GM18511 (cell line): Measurements from ENCODE around the gene NMNAT1.
A peak's percentile ranks its signal among the peaks of the same experiment; 100 is the strongest.
"Not testable (repeated sequence)": the region's sequence is repeated elsewhere in the genome, so short reads cannot be mapped to it uniquely, and the experiment has no call there.

Experiments
- ATAC-seq: cut with Tn5 transposase; IDR thresholded peaks from one replicate; pipeline ENCODE4 v1.9.1; 2021; ENCODE audit warnings: mild to moderate bottlenecking, moderate library complexity; ENCODE audit not compliant: unreplicated experiment

Gene NMNAT1

DNA sequence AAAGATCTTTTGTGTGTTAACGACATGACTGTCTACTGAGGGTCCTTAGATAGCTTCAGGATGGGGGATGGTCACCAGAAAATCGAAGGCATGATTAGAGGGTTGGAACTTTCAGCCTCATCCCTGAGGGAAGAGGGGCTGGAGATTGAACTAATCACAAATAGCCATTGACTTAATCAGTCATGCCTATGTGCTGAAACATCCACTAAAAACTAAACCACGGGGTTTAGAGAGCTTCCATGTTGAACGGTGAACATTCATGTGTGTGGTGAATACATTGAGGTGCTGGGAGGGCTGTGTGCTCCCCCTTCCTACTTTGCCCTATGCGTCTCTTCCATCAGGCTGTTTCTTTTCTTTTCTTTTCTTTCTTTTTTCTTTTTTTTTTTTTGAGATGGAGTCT lies 70.7 kb downstream of the NMNAT1 start:
- no peak for ATAC-seq

DNA sequence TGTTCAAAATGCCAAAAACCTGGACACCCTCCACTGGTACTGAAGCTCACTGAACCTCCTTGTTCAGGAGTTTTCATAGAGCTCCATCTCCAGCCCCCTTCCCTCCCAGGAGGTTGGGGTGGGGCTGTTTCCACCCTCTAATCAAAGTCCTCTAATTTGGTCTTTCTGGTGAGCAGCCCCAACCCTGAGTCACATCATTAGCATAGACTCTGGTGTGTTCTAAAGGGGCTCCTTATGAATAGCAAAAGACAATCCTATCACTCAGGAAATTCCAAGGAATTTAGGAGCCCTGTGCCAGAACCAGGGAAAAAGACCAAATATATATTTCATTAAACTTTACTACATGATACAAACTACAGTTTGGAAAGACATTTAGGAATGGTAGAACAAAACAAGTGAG lies 76.3 kb downstream of the NMNAT1 start:
- no peak for ATAC-seq

DNA sequence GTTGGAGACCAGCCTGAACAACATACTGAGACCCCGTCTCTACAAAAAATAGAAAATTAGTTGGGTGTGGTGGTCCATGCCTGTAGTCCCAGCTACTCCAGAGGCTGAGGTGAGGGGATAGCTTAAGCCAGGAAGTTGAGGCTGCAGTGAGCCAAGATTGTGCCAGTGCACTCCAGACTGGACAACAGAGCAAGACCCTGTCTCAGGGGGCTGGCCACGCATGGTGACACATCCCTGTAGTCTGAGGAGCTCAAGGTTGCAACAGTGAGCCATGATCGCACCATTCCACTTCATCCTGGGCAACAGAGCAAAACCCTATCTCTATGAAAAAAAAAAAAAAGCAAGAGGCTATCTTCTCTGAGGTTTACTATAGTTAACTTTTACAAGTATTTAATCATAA lies 76.8 kb downstream of the NMNAT1 start:
- no peak for ATAC-seq

DNA sequence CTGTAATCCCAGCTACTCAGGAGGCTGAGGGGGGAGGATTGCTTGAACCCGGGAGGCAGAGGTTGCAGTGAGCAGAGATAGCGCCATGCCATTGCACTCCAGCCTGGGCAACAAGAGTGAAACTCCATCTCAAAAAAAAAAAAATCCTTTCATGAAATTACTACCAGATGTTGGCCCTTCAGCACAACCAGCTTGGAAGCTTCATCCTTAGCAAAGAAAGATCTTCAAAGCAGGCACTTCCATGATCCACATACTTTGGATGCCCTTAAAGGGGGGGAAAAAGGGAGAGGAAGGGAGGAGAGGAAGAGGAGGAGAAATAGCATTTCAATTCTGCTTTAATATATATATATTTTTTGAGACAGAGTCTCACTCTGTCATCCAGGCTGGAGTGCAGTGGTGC lies 77.4 kb downstream of the NMNAT1 start:
- ATAC-seq, result not testable (repeated sequence)

DNA sequence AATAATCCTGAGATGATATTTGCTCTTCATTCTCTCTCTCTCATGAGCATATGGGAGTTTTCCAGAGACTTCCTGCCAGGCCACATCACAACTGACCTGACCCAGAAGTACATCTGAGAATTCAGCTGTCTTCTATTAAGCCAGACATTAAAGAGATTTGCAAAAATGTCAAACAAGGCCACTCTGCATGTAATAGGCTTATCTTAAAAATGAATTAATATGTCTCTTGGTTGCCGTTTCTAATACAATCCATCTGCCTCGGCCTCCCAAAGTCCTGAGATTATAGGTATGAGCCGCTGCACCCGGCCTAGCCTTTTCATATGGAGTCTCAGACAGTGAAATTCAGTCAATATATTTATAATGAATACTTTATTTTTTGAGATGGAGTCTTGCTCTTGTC lies 78.7 kb downstream of the NMNAT1 start:
- ATAC-seq, result not testable (repeated sequence)

DNA sequence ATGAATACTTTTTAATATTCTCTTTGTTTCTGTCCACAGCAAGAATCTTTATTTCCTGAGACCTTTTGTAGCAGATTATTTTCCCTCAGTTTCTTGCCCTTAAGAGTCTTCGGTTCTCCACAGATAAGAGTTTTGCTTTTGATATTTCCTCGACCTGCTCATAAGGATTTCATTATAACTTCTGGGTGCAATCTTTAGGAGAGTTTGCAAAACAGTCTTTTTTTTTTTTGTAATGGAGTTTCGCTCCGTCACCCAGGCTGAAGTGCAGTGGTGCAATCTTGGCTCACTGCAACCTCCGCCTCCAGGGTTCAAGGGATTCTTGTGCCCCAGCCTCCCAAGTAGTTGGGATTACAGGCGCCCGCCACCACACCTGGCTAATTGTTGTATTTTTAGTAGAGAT lies 79.4 kb downstream of the NMNAT1 start:
- no peak for ATAC-seq

DNA sequence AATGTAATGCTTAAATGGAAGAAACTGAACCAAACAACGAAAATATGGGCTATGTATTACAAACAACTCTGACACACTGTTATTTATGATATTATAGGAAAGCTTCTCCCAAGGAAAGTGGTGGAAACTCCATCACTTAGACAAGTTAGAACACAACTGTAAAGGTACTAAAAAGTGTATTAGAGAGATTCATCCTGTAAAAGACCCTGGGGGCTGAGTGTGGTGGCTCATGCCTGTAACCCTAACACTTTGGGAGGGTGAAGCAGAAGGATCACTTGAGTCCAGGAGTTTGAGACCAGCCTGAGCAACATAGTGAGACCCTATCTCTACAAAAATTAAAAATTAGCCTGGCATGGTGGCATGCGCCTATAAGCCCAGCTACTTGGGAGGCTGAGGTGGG lies 82.1 kb downstream of the NMNAT1 start:
- no peak for ATAC-seq

DNA sequence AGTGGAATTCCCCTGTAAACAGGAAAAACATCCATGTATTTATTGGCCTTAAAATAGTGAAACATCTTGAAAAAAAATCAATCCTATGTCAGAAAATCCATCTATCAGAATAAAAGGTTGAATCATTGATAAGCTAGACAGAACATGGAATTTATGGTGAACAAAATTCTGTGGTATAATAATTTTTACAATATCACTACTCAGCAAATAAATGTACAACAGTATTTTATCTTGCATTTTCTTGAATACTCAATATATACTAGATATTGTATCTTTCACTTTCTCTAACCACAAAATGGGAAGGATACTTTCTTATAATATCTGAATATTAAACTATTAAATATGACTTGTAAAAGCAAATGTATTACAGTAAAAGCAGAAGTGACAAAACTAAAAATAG lies 83.8 kb downstream of the NMNAT1 start:
- ATAC-seq, result no peak

DNA sequence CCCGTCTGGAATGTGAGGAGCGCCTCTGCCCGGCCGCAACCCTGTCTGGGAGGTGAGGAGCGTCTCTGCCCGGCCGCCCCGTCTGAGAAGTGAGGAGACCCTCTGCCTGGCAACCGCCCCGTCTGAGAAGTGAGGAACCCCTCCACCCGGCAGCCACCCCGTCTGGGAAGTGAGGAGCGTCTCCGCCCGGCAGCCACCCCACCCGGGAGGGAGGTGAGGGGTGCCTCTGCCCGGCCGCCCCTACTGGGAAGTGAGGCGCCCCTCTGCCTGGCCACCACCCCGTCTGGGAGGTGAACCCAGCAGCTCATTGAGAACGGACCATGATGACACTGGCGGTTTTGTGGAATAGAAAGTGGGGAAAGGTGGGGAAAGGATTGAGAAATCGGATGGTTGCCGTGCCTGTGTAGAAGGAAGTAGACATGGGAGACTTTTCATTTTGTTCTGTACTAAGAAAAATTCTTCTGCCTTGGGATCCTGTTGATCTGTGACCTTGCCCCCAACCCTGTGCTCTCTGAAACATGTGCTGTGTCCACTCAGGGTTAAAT lies 85.8 kb downstream of the NMNAT1 start:
- not testable (repeated sequence) for ATAC-seq

DNA sequence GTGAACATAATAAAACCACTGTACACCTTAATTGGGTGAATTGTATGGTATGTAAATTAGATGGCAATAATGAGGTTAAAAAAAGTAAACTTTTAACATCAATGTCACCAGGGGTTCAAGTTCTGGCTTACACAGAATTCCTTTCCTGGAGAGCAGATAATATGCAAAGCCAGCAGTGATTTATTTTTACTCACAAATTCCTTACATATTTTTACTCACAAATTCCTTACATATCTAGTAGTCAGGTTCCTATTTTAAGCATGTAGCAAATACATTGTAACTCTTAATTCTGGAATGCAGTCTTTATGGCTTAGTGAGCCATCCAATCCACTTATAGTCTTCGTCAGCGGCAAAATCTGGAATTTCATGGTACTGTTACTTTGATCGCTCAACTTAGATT lies 88.2 kb downstream of the NMNAT1 start:
- no peak for ATAC-seq

DNA sequence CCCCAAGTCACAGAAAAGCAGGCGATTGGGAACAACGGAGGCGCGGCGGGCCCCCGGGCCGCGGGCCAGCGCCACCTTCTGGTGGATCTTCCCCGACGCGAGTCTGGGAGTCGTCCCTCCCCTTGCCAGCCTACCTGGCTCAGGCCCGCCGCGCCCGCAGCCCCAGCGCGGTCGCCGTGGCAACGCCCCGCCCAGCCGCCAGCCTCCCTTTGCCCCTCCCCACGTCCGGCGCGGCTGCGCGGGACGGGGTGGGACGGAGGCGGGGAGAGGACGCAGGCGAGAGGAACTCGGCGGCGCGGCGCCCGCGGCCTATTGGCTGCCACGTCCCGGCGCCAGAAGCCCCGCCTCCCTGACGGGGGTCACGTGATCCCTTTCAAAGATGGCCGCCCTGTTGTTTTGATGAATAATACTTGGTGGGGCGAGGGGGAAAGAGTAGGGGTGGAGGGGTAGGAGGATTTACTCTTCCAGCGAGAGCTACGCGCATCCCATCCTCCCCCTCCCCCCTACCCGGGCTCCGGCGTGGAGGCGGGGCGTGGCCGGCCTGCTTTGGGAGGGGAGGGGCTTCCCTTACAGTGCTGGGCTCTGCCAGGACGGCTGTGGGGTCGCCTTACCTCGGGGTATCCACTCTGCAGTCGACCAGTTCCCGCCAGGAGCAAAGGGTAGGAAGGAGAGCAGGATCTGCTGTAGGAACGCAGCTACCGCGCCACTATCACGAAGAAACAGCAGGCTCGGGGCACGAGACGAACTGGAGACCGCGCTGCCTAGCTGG lies 89.5 kb downstream of the NMNAT1 start, which contains the start of gene UBE4B:
UBE4B (plus strand) TSS at position 369 of the 769 bp plus-strand sequence. CDS start 713 bp downstream, outside the sequence.
- peak; percentile 94 for ATAC-seq

DNA sequence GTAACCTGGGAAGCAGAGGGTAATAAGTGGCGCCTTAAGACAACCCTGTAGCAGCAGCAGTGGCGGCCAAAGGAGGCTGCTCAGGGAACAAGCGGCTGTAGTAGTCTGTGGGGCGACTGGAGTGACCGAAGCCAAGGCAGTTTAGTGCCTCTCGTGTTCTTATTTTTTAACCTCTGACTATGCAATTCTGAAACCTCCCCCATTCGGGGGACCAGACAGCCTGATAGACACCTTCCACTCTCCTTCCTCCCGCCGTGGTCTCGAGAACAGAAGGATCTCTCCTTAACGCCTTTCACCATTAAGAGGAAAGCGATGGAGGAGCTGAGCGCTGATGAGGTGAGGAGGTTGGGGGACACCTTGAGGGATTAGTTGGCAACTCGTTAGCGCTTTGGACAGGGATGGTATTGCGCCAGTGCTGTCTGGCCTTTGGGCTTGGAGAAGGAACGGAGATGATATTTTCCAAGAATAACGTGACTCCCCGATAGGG lies 90.1 kb downstream of the NMNAT1 start:
- peak; percentile 15 for ATAC-seq
